Measurements from ENCODE around the gene FAM76B. TPM values are rescaled to one million over a fixed set of nuclear protein-coding genes. Genes with fewer than 3 reads are reported as not detected.

Gene FAM76B
- total RNA-seq, 1 experiment from 2014 or later: 23.8 TPM

DNA sequence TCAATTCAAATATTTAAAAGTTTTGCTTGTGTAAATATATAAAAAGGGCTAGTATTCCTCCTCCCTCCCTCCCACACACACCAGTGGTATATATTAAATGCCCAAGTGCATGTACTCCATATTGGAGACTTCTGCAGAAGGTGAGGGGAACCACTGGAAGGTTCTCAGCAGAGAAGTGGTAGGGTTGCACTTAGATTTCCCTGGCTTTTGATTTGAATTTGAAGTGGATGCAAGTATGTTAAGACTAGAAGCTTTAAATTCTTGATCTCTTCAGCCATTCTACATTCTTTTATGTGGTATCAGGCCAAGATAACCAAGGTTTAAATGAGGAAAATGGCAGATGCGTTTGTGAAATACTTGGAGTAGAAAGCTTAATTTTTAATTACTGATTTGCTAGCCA lies 43.8 kb upstream of the FAM76B start:
- CTCF ChIA-PET: no interaction called here

DNA sequence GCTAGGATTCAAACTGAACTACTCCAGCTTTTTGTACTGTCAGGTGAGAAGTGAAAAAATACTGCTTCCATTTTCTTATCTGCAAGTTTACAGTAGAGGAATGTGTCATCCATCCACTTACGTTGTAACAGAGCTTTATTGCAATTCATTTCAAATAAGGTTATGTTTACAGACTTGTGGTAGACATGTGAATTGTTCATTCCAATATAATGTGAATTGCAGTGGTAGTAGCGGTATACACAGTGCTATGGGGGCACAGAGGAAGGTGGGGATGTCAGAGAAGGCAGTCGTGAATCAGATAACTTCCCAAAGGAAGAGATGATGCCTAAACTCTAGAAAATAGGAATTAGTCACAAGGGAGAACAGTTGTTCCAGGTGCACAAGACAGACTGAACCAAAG lies 43.2 kb upstream of the FAM76B start:
- ChIA-PET CTCF (no interaction called here), POLR2A (ENCODE audit: unreplicated experiment) (no interaction called here)
- Histone ChIP-seq H3K4me3 (no peak overlapping the region), H3K27ac (no peak overlapping the region), H3K27me3 (ENCODE audit: insufficient read depth, low read depth) (no peaks in the 10 kb centered on the region), H3K9me3 (ENCODE audit: insufficient read depth, low read depth) (no peaks in the 10 kb centered on the region), H3K4me1 (replicated peaks; ENCODE audit: insufficient read depth) (no peaks in the 10 kb centered on the region), H4K20me1 (ENCODE audit: insufficient read depth) (no peaks in the 10 kb centered on the region), H3K79me2 (ENCODE audit: low read depth) (no peaks in the 10 kb centered on the region), H3F3A (ENCODE audit: insufficient read depth, low read depth) (peaks cover 51% of the 10 kb centered on the region), H3K36me3 (ENCODE audit: low read depth) (peaks cover 62% of the 10 kb centered on the region), H2AFZ (no peak overlapping the region), H3K9me2 (ENCODE audit: insufficient read depth) (no peaks in the 10 kb centered on the region), H3K4me2 (no peak overlapping the region)
- no peak for DNase-seq
- BruUV-seq (replicated peaks): no TSS peak
- intact Hi-C loops (cut with micrococcal nuclease; ENCODE audit: unreplicated experiment): loop anchor here (10.0 kb wide), 1 partner anchor 392 kb away; no protein-coding TSS in a partner anchor
- TF ChIP-seq EZH2 (IDR thresholded peaks at IDR 0.05; ENCODE audit: low read depth): no peak
- TF ChIP-seq, protein P1, sequence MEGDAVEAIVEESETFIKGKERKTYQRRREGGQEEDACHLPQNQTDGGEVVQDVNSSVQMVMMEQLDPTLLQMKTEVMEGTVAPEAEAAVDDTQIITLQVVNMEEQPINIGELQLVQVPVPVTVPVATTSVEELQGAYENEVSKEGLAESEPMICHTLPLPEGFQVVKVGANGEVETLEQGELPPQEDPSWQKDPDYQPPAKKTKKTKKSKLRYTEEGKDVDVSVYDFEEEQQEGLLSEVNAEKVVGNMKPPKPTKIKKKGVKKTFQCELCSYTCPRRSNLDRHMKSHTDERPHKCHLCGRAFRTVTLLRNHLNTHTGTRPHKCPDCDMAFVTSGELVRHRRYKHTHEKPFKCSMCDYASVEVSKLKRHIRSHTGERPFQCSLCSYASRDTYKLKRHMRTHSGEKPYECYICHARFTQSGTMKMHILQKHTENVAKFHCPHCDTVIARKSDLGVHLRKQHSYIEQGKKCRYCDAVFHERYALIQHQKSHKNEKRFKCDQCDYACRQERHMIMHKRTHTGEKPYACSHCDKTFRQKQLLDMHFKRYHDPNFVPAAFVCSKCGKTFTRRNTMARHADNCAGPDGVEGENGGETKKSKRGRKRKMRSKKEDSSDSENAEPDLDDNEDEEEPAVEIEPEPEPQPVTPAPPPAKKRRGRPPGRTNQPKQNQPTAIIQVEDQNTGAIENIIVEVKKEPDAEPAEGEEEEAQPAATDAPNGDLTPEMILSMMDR (conservative IDR thresholded peaks at IDR 0.05): no peak

More for the DNA sequence above, 43.8 kb upstream of the FAM76B start:
- intact Hi-C loops (cut with micrococcal nuclease; ENCODE audit: unreplicated experiment): loop anchor here (10.0 kb wide), 1 partner anchor 391 kb away; no protein-coding TSS in a partner anchor
- BruUV-seq (replicated peaks): no TSS peak
- TF ChIP-seq, protein P1 (conservative IDR thresholded peaks at IDR 0.05): no peak
- Histone ChIP-seq H3K4me1 (replicated peaks; ENCODE audit: insufficient read depth) (no peaks in the 10 kb centered on the region), H3K4me3 (no peak overlapping the region), H3K27ac (no peak overlapping the region), H3F3A (ENCODE audit: insufficient read depth, low read depth) (peaks cover 57% of the 10 kb centered on the region), H3K79me2 (ENCODE audit: low read depth) (no peaks in the 10 kb centered on the region), H3K36me3 (ENCODE audit: low read depth) (peaks cover 62% of the 10 kb centered on the region), H3K4me2 (no peak overlapping the region), H3K27me3 (ENCODE audit: insufficient read depth, low read depth) (no peaks in the 10 kb centered on the region), H2AFZ (no peak overlapping the region), H3K9me3 (ENCODE audit: insufficient read depth, low read depth) (no peaks in the 10 kb centered on the region), H4K20me1 (ENCODE audit: insufficient read depth) (no peaks in the 10 kb centered on the region), H3K9me2 (ENCODE audit: insufficient read depth) (no peaks in the 10 kb centered on the region)
- POLR2A ChIA-PET (ENCODE audit: unreplicated experiment): no interaction called here
- DNase-seq: no peak

DNA sequence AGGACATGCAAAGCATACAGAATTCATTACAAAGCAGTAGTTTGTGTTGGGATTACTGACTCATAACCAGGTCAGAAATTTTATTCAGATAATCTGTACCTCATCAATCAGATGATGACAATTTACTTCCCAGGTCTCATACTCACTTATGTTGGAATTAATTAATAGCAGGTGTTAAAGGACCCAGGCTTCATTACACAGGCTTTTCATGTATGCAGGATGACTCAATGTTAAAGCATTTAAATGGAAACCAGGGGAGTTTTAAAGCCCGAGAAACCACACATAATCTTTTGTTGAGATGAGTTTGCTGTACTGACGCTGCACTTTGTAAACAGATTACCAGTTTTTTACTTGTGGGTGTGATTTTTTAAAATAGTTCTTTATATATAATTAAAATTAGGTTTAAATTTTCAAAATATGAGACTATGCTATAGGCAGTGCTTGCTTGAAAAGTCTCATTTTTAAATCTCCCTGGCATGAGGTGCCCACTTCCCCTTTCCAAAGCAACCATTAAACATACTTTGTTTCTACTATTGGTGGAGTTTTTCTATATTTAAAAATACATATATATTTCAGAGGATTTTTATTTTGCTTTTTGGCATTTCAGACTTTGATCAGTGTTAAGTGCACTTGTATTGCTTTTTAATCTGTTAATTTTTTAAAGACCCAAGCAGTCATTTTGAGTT lies 41.8 kb upstream of the FAM76B start:
- POLR2A ChIA-PET (ENCODE audit: unreplicated experiment): no interaction called here
- peaks cover 60% of the 10 kb centered on the region for H3K36me3 ChIP-seq (ENCODE audit: low read depth)

More for the DNA sequence above, 41.8 kb upstream of the FAM76B start:
- CTCF ChIA-PET: no interaction called here
- peaks cover 39% of the 10 kb centered on the region for H3F3A ChIP-seq (ENCODE audit: insufficient read depth, low read depth)
- TF ChIP-seq, protein P1 (conservative IDR thresholded peaks at IDR 0.05): no peak
- no peak for TF ChIP-seq EZH2 (IDR thresholded peaks at IDR 0.05; ENCODE audit: low read depth)
- peak in 1 of 2 experiments; percentile 56 for DNase-seq
- intact Hi-C loops (cut with micrococcal nuclease; ENCODE audit: unreplicated experiment): loop anchor here (10.0 kb wide), 1 partner anchor 393 kb away; no protein-coding TSS in a partner anchor
- no peaks in the 10 kb centered on the region for H3K4me1 ChIP-seq (replicated peaks; ENCODE audit: insufficient read depth)
- H3K4me2 ChIP-seq: no peak overlapping the region
- H3K79me2 ChIP-seq (ENCODE audit: low read depth): no peaks in the 10 kb centered on the region
- H3K27me3 ChIP-seq (ENCODE audit: insufficient read depth, low read depth): no peaks in the 10 kb centered on the region
- H2AFZ ChIP-seq: no peak overlapping the region
- H3K9me3 ChIP-seq (ENCODE audit: insufficient read depth, low read depth): no peaks in the 10 kb centered on the region
- no peaks in the 10 kb centered on the region for H4K20me1 ChIP-seq (ENCODE audit: insufficient read depth)
- H3K27ac ChIP-seq: no peak overlapping the region
- H3K9me2 ChIP-seq (ENCODE audit: insufficient read depth): no peaks in the 10 kb centered on the region
- no peak overlapping the region for H3K4me3 ChIP-seq
- BruUV-seq (replicated peaks): no TSS peak

Data from PC-9 (cell line).